ENCODE results near the gene LTN1.
"Not testable (repeated sequence)": the region's sequence is repeated elsewhere in the genome, so short reads cannot be mapped to it uniquely, and the experiment has no call there.

LTN1 gene

GRCh38 chr21:28988146-28988545 lies 4.5 kb downstream of the LTN1 start:
- DNase-seq (ENCODE audit: low spot score), result not testable (repeated sequence)

- DNase-seq (ENCODE audit: low spot score), result no peak
These were observed 6.0 kb downstream of the LTN1 start for GRCh38 chr21:28986677-28987076.

DNA sequence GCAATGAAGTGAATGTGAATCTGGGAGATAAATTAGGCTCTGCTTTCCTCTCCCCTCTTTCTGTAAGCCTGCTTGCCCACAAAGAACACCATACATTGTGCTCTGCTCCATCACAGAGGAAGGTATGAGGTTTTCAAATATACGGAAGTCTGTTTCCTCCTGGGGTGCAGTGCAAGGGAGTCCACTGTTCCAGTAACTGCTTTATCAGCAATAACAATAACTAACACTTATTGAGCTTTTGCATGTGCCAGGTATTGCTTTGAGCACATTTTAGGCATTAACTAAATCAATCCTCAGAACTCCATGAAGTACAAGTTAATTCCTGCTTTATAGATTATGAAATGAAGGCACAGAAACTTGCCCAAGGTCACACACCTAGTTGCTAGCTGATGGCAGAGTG lies 10.0 kb downstream of the LTN1 start:
- DNase-seq (ENCODE audit: low spot score), result no peak

- DNase-seq (ENCODE audit: low spot score), result no peak
These were observed 13.6 kb downstream of the LTN1 start for GRCh38 chr21:28979092-28979491.

DNA sequence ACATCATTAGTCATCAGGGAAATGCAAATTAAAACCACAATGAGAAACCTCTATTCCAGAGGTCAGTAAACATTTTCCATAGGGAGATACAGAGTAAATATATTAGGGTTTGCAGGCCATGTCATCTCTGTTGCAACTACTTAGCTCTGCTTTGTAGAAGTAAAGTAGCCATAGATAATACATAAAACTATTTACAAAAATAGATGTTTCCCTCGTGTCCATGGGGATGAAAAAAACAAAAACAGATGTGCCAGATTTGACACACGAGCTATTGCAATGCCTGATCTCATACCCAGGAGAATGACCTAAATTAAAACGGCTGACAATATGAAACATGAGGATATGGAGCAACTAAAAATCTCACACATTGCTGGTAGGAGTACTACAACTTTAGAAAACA lies 17.3 kb downstream of the LTN1 start:
- no peak for DNase-seq (ENCODE audit: low spot score)

- DNase-seq (ENCODE audit: low spot score), result no peak
These were observed 18.0 kb downstream of the LTN1 start for GRCh38 chr21:28974531-28975227.

GRCh38 chr21:28972398-28972797 lies 20.3 kb downstream of the LTN1 start:
- DNase-seq (ENCODE audit: low spot score), result no peak

GRCh38 chr21:28971171-28971570 lies 21.5 kb downstream of the LTN1 start:
- DNase-seq (ENCODE audit: low spot score), result no peak

DNA sequence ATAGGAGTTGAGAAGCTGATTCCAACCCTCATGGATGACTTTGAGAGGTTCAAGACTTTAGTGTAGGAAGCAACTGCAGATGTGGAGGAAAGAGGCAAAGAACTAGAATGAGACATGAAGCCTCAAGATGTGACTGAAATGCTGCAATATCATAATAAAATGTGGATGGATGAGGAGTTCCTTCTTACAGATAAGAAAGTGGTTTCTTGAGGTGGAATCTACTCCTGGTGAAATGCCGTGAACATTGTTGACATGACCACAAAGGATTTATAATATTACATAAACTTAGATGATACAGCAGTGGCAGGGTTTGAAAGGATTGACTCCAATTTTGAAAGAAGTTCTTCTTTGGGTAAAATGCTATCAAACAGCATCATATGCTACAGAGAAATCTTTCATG lies 28.8 kb downstream of the LTN1 start:
- DNase-seq (ENCODE audit: low spot score), result no peak

- no peak for DNase-seq (ENCODE audit: low spot score)
These were observed 30.2 kb downstream of the LTN1 start for GRCh38 chr21:28962465-28962864.

GRCh38 chr21:28961927-28962326 lies 30.8 kb downstream of the LTN1 start:
- DNase-seq (ENCODE audit: low spot score), result no peak

GRCh38 chr21:28960245-28960644 lies 32.4 kb downstream of the LTN1 start:
- no peak for DNase-seq (ENCODE audit: low spot score)

DNA sequence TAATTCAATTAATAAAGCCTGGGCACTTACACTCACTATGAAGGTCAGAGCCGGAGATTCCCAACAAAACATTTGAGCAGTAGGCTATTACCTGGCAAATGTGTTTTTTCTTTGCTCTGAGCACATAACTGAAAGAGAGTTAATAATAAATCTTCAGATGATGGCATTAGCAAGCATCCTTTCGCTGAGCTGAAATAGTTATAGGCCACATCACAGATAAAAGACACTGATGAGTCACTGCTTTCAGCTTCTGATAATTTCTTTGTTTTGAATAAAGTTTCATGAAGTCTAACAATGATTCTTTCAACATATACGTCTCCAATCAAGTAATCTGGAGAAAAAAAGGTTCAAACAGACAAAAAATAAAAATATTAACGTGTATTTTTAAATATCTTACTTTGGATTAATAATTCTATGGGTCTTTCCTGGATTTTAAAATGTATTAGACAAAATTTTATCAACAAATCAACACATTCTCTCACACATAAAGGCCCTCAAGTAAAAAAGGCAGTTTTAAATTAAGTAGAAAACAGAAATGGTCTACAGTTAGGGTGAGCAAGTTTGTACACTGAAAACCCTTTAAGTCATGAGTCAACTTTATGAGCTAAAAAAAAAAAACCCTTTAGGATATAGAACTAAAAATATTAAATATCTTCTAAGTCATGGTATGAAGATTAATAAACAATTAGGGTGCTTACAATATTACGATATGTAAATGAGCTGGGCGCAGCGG lies 33.1 kb downstream of the LTN1 start:
- DNase-seq (ENCODE audit: low spot score), result peak; percentile 52

DNA sequence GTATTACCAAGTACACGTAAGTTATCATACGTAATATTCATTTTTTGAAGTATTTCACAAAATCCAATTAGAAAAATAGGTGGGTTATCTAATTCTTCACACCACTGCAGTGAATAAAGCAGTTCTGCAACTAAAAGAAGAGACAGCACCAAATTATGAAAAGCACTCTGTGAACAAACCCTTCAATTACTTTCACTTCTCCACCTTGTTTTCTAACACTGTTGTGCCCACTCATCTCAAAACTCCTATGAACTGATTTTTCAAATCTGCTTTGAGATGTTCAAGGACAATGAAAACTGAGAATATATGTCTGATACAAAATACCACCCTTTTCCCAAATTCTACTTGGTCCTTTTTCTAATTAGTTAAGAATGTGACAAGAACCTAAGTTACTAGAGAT lies 39.4 kb downstream of the LTN1 start:
- no peak for DNase-seq (ENCODE audit: low spot score)

- no peak for DNase-seq (ENCODE audit: low spot score)
These were observed 40.0 kb downstream of the LTN1 start for GRCh38 chr21:28952686-28953085.

- no peak for DNase-seq (ENCODE audit: low spot score)
These were observed 43.4 kb downstream of the LTN1 start for GRCh38 chr21:28949318-28949717.

DNA sequence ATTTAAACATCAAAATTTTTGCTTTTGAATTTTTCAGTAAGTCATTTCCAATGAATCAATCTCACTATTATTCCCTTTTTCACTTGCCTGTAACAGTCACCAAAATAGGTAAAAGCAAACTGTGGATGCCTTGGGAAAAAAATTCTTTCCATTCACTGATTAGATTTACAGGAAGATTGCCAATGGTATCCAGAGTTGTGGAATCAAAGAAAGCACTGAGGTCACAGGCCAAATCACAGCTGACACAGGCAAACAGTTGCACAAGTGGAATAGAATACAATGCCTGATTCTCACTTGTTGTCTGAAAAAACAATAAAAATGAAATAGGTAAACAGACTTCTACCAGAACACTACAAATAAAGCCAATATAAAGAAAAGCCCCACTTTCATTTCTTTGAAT lies 48.4 kb downstream of the LTN1 start:
- DNase-seq (ENCODE audit: low spot score), result no peak

DNA sequence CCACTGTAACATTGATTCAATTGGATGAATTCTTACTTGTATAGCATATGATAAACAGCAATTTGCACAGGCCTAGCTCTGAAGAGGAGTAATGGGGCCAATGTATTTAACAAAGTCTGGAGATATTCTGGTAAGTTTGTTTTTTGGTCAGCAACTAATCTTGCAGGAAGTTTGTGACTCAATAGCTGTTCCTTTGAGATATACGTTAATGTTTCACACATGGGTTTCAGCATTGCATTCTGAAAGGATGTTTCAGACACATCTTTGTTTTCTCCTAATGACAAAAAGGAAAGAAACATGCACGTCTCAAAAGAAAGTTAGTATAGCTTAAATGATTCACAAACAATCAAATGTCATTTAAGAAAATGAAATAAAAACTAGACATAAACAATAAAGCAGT lies 49.0 kb downstream of the LTN1 start:
- no peak for DNase-seq (ENCODE audit: low spot score)

GRCh38 chr21:28938726-28939125 lies 54.0 kb downstream of the LTN1 start:
- no peak for DNase-seq (ENCODE audit: low spot score)

- no peak for DNase-seq (ENCODE audit: low spot score)
These were observed 54.9 kb downstream of the LTN1 start for GRCh38 chr21:28937737-28938136.

GRCh38 chr21:28936721-28937120 lies 56.0 kb downstream of the LTN1 start:
- DNase-seq (ENCODE audit: low spot score), result no peak

DNA sequence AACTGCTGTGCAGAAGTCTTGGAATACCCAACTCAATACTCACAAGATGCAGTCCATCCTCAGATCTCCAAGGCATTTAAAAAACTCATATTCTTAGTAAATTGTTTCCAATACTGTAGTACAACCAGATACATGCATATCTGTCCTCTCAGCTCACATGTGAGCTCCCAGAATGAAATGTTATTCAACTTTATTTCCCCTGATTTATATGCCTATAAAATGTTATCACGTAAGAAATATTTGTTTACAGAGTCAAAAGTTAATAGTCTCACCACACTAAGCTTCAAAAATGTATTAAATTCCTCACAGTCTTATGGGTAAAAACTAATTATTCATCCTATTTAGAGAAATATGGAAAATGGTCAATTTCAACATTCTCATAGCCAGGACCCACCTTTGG lies 56.6 kb downstream of the LTN1 start:
- no peak for DNase-seq (ENCODE audit: low spot score)

DNA sequence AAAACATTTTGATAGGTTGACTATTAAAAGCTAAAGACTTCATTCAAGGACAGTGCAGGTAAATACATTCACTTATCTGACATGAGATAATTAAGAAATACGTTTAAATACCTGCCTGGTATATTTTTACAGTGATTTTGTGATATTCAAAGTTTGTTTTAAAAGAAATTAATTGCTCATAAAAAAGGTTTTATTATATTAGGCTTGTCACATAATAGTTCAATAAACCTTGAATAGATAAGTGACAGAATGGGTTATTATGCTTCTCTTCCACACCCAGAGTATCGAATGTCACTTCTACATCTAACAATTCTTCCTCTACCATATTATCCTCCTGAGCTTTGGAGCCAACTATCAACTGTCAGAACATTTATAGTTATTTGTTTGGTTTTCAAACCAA lies 60.0 kb downstream of the LTN1 start:
- no peak for DNase-seq (ENCODE audit: low spot score)

All from RKO (cell line).